ENCODE measurements around the gene SOBP.
"Not testable (repeated sequence)": the region's sequence is repeated elsewhere in the genome, so short reads cannot be mapped to it uniquely, and the experiment has no call there.

SOBP gene

DNA sequence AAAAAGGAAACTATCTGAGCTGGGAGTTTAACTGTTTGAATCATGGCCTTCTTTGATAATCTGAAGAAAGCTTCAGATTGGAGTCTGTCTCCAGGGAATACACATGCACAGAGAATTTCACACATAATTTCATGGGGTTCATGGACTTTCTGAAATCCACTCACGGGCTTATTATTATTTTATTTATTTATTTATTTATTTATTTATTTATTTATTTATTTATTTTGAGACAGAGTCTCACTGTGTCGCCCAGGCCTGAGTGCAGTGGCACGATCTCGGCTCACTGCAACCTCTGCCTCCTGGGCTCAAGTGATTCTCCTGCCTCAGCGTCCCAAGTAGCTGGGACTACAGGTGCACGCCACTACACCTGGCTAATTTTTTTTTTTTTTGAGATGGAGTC is 63.2 kb downstream of the SOBP start:
- DNase-seq (ENCODE audit: low read depth): not testable (repeated sequence)

- DNase-seq (ENCODE audit: low read depth): no peak
Observed at GRCh38 chr6:107554326-107554725, 64.4 kb downstream of the SOBP start.

GRCh38 chr6:107554918-107555317 is 65.0 kb downstream of the SOBP start:
- no peak for DNase-seq (ENCODE audit: low read depth)

GRCh38 chr6:107555449-107555848 is 65.5 kb downstream of the SOBP start:
- no peak for DNase-seq (ENCODE audit: low read depth)

DNA sequence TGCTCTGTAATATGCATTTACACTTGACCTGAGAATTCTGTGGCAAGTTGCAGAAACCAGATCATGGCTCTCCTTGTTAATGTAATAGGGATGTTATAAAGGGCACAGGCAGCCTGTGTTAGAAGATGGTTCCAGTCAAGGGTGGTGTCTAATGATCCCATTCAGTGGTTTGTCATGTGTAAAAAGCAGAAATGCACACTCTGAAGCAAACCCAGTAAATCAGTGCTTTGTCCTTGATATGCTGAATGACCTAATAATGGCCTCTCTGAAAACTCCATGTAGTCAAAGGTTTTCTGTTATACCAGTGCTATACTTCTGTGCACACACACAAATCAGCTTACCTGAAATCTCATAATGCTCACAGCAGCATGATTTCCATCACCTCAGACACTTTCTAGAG is 66.2 kb downstream of the SOBP start:
- no peak for DNase-seq (ENCODE audit: low read depth)

GRCh38 chr6:107557698-107558097 is 67.8 kb downstream of the SOBP start:
- no peak for DNase-seq (ENCODE audit: low read depth)

DNA sequence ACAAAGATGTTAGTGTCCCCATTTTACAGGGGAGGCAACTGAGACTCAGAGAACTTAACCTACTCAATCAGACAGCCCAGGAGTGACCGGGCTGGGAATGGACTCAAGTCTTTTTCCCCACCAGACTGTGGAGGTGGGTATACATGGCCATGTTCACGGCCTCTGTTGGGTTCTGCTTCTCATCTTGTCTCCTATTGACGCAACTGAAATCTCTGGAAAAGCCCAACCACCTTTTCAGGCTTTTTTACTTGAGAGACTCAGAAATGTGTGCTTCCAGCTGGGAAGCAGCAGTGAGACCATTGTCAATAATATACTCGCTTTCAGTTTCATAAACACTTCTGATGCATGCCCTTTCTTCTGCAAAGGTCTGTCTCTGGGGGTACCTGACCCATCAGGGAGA is 70.7 kb downstream of the SOBP start:
- DNase-seq (ENCODE audit: low read depth): no peak

GRCh38 chr6:107561306-107561705 is 71.4 kb downstream of the SOBP start:
- DNase-seq (ENCODE audit: low read depth): no peak

DNA sequence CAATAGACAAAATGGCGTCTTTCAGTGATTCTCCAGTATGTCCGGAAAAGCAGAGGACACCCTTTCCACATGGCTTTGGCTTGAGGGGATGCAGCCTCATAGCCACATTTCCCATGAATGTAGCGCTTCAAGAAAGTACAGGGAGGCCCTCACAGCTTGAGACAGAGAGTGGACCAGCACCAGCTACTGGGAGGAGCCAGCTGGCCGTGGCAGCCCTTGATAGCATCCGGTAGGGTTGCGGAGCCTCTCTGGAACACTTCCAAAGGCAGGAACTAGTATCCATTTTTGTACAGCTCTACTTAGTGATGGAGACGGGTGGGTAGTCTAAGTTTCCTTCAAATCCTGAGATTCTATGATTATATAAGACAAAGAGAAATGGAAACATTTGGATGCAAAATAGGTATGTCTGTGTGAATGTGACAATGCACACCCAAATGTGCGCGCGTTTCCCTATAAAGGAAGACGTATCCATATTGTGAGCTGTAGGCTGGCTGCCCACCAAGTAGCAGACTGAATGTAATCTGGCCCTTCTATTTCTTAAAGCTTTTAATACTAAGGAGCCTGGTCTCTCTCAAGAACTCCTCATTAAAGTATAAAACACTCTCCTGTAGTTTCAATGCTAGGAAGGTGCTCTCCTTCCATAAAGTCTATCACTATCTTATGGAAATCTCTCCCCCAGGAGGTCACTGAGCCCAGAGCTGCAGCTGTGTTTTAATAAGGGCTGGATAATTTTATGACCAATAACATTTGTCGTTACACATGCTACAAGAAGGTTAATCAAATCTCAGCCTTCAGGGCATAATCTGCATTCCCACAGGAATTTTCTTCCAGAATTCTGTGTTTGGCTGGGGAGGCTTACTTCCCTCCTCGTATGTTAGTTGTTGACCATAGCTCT is 74.0 kb downstream of the SOBP start:
- no peak for DNase-seq (ENCODE audit: low read depth)

DNA sequence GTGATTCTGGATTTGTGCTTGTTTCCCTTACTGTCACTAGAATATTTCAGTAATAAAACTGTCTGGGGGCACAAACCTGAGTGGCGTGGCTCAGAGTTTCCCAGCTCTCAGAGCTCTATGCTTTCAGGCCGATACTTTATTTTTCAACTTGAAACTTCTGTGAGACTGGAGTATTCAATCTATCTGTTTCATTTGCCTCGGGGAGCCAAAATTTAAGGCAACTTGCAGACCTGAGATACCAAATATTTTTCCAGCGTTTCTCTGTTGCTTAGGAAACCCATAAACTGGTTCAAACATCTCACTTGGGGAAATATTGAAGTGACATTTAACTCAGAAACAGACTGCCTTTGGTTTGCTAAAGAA is 74.7 kb downstream of the SOBP start:
- DNase-seq (ENCODE audit: low read depth): no peak

DNA sequence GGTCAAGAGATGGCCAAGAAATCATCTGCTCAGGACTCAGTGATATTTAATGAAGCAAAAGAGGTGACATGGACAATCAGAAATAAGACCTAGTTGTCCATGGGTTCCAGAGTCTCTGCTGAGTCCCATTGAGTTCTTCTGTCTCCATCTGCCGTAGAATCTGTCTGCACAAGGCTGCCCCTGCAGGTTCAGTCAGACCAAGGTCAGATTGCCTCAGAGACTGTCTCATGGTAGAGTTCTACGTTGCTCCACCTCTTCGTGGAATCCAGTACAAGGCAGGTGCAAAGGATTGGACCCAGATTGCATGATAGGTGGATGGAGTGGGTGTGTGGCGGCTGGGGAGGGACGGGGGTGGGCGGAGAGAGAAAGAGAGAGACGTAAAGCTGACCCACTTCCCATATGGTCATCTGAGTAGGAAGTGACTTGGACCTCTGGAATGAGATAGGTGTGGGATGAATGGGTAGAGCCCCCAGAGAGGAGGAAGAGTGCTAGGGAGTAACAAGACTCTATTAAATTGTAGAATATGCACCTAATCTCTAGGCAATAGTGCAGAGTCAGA is 75.3 kb downstream of the SOBP start:
- no peak for DNase-seq (ENCODE audit: low read depth)

DNA sequence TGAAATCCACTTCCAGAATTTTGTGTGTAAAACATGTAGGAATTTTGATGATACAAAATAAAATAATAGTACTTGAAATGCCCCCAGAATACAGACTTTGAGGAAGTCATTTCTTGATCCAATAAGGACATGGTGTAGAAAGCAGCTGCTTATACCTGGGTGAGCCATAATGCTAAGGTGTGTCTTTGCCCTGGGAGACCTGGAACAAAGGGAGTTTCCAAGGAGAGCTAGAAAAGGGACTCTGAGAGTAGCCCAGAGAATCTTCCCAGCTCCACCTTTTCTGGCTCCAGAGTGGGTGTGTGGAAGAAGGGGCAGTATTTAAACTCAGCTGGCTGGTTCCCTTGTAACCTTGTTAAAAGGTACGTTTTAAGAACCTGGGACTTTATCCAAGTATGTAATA is 77.7 kb downstream of the SOBP start:
- no peak for DNase-seq (ENCODE audit: low read depth)

- DNase-seq (ENCODE audit: low read depth): no peak
Observed at GRCh38 chr6:107569473-107569872, 79.6 kb downstream of the SOBP start.

DNA sequence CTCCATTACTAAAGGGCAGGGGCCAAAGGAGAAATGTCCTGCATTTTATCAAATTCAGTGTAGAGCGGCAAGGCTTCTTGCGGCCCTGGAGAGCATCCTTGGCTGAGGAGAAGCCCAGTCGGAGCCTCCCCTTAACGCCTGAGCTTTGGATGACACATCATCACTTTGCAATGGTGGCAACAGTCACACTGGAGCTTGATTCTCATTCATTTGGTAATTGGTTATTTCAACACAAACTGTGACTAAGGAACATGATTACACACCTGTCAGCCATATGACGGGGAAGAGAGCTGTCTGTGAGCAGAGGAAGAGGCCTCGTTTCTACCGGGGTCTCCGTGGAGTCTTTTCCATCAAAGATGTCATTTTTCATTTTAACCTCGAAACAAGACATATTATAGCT is 81.4 kb downstream of the SOBP start:
- DNase-seq (ENCODE audit: low read depth): no peak

DNA sequence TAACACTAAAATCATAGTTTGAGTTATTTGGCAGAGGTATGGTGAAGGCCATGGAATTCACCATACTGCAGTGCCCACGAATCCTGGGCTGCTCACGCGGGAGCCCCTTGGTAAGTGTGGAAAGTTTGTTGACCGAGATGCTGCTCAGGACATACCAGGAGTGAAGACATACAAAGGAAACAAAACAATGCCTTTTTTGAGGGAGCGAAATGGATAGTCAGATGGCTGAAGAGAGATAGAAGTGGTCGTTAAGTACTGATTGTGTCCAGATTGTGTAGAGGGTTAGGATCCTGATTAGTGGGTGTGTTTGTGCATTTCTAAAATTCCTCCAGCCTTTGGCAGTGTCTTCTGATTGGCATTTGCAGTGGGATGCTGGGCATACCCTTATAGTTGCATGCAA is 83.0 kb downstream of the SOBP start:
- no peak for DNase-seq (ENCODE audit: low read depth)

GRCh38 chr6:107574856-107575255 is 84.9 kb downstream of the SOBP start:
- DNase-seq (ENCODE audit: low read depth): no peak

- no peak for DNase-seq (ENCODE audit: low read depth)
Observed at GRCh38 chr6:107576852-107577251, 86.9 kb downstream of the SOBP start.

DNA sequence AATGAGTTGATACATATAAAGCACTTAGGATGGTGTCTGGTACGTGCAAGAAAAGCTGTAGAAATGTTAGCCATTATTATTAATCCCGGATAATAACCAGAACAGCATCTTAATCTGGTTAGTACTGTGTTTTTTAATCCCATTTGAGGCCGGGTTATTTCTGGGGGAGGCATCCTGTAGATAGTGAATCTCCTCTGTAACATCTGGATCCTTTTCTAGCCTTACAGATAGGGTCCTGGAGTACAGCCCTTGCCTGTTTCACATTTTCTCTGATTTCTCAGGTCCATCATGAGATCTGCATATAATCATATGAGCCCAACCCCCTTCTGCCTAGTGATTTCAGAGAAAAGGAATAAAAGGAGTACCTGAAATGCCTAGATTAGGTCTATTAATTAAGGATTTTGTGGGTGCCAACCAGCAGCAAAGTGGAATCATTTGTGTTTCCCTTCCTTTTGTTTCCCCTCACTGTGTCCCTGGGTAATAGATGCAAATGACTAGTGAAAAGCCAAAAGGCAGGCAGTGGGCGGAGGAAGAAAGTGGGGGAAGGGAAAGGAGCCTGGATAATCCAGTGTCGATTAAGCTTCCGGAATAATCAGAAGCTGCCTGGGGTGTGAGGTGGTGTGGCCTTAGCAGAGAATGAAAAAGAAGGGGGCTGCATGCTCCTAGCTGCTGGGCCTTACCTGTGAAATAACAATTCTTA is 88.9 kb downstream of the SOBP start:
- DNase-seq (ENCODE audit: low read depth): no peak

DNA sequence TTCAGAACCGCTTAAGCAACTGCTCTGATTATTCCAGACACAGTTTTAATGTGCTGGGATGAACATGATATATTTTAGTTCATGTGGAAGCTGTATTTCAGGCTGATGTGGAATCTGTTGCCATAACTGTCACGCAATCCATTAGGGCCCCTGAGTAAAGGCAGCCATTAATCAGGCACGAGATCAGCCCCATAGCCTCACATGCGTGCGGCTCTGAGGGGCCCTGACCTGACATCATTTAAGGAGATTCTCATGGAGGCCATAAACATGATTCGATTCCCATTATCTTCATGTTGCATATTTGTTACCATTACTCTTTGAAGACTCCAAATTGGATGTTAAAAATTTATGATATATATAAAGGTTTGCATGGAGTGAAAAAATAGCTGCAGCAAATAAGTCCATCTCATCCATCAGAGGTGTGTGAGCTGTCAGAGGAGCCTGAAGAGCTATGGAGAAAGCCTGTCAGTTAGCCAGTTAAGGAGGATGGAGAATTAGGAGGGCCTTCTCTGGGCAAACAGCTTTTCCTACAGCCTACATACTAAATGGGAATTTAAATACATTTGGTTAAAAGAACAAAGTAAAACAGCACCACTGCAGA is 89.6 kb downstream of the SOBP start:
- DNase-seq (ENCODE audit: low read depth): no peak

DNA sequence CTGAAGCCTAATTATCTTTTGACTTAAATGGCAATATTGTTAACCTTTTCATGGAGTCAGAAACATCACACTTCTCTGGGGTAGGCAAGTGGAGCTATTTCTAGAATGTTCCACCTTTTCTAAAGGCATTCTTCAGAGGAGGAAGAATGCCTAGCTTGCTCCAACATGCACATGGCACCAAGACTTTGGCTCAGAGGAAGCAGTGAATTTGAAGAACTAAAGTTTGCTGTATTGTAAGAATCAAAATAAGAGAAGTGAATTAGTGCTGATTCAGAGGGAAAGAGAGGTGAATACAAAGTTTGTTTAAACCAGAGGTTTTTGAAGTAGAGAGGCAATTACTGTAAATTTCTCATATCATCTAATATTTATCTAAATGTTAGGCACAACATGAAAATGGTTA is 92.2 kb downstream of the SOBP start:
- no peak for DNase-seq (ENCODE audit: low read depth)

- no peak for DNase-seq (ENCODE audit: low read depth)
Observed at GRCh38 chr6:107584726-107585125, 94.8 kb downstream of the SOBP start.

GRCh38 chr6:107585815-107586435 is 96.0 kb downstream of the SOBP start:
- DNase-seq (ENCODE audit: low read depth): no peak
